ENCODE data around the gene ENSA.
"Not testable (repeated sequence)": the region's sequence is repeated elsewhere in the genome, so short reads cannot be mapped to it uniquely, and the experiment has no call there.

The ENSA gene, protein sequence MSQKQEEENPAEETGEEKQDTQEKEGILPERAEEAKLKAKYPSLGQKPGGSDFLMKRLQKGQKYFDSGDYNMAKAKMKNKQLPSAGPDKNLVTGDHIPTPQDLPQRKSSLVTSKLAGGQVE

DNA sequence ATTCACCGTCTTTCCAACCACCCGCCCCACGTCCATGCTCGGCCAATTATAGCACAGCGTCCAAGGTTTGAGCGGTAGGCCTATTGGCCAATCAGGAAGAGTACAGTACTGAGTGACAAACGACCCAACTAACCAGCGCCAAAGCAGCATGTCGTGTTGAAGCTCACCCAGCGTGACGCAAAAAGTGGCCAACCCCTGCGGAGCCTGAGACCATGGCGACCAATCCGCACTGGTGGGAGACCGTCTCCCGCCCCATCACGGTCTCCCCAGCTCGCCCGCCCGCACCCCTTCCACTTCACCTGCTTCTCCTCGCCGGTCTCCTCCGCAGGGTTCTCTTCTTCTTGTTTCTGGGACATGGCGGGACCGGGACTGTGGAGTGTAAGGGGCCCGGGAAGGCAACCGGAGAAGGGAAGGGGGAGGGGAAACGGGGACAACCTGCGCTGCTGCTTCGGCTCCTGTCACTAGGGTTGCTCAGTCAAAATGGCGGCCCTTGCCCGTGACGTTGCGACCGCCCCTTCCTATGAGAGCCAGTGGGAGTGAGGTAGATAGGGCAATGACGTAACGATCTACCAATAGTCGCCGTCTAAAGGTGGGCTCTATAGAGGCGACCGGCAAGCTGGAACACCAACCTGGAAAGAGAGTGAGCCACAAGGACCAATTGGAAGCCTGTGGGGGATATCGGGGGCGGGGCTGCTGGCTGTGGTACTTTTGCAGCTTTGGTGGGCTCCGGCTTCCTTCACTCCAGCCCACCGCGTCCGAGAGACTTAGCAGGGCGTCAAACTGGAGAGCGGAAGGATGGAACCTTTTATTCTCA, at the start of gene ENSA:
TSS of gene ENSA (minus strand) at position 498 of the 814 bp plus-strand sequence. CDS start at position 356, 142 bp downstream.
- in situ Hi-C loops (cut with MboI; ENCODE audit: low sequenced_read_pairs): no loop called here

DNA sequence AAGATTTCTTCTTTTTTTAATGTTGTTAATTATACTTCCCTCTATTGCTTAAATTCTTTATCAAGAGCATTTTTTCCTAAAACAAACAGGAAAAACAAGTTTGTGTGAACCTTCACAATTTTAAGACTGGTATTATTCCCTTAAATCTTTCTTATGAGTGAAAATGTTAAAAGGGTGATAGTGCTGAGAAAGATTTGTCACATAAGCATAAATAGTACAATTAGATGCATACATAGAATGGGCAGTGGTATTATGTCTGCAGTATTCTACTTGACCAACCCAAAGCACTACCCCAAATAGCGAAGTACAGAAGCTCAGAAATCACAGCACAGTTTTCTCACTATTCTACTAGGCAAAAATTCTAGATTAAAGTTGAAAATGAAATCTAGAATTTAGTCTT, 49.6 kb upstream of the ENSA start:
- in situ Hi-C loops (cut with MboI; ENCODE audit: low sequenced_read_pairs): no loop called here

DNA sequence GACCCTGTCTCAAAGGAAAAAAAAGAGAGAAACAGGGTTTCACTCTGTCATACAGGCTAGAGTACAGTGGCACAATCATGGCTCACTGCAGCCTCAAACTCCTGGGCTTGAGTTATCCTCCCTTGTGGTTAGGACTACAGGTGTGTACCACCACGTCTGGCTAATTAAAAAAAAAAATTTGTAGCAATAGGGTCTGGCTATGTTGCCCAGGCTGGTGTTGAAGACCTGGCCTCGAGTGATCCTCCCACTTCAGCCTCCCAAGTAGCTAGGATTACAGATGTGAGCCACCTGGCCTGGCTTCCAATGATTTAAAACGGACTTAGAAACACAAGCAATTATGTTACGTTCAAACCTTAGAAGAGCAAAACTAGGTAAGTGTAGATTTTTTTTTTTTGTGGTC, 45.5 kb upstream of the ENSA start:
- in situ Hi-C loops (cut with MboI; ENCODE audit: low sequenced_read_pairs): no loop called here

DNA sequence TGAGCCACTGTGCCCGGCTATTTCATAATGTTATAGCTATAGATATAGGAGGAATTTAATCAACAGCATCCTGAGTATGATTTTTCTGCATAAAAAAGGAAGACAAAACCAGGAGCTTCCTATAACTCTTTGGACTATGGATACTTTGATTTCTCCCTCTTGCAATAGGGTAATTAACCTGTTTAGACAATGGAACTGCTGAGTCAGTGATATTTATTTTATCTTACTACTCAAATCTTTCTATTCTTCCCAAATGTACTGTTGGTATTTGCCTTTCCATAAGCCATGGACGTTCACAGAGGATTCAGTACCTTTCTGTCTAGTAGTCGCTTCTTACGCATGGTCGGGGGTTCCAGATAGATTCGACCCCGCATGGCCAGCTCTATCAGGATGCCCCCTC, 33.9 kb upstream of the ENSA start:
- in situ Hi-C loops (cut with MboI; ENCODE audit: low sequenced_read_pairs): no loop called here

DNA sequence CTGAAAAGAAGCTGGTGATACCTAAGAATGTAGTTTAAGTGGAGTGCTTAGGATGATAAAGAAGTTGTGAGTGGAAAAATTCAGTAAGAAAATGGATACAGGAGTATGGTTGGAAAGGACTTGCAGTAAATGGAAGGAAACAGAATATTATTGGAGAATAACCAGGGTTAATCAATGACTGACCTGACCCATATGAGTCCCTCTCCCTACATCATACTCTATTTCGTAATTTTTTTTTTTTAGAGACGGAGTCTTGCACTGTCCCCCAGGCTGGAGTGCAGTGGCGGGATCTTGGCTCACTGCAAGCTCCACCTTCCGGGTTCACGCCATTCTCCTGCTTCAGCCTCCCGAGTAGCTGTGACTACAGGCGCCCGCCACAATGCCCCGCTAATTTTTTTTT, 33.4 kb upstream of the ENSA start:
- in situ Hi-C loops (cut with MboI; ENCODE audit: low sequenced_read_pairs): no loop called here

DNA sequence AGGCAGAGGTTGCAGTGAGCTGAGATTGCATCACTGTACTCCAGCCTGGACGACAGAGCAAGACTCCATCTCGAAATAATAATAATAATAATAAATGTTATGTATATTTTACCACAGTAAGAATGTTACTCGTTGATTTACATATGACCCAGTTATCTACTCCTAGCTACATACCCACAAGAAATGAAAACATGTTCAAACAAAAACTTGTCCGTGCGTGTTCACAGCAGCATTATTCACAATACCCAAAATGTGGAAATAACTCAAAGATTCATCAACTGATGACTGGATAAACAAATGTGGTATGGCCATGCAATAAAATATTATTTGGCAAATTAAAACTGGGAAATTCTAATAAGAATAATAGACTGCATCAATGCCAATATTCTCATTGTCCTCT, 31.7 kb upstream of the ENSA start:
- in situ Hi-C loops (cut with MboI; ENCODE audit: low sequenced_read_pairs): no loop called here

DNA sequence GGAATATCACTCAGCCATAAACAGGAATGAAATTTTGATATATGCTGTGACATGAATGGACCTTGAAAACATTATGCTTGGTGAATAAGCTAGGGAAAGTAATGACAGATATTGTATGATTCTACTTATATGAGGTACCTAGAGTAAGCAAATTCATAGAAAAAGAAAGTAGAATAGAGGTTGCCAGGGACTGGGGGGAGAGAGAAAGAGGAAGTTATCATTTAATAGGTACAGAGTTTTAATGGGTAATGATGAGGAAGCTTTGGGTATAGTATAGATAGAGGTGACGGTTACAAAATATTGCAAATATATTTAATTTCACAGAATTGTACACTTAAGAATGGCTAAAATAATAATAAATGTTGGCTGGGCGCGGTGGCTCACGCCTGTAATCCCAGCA, 31.2 kb upstream of the ENSA start:
- in situ Hi-C loops (cut with MboI; ENCODE audit: low sequenced_read_pairs): no loop called here

DNA sequence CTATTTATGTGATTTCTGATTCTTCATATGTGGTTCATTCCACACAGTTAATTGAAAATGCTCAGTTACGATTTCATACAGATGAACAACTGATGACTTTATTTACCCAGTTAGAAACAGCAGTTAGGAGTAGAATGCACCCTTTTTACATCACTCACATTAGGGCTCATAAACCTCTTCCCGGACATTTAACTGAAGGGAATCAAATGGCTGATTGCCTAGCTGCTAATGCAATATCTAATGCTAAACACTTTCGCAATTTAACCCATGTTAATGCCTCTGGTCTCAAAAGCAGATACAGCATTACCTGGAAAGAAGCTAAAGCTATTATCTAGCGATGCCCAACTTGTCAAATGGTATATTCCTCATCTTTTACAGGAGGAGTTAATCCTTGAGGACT, 27.7 kb upstream of the ENSA start:
- in situ Hi-C loops (cut with MboI; ENCODE audit: low sequenced_read_pairs): not testable (repeated sequence)

DNA sequence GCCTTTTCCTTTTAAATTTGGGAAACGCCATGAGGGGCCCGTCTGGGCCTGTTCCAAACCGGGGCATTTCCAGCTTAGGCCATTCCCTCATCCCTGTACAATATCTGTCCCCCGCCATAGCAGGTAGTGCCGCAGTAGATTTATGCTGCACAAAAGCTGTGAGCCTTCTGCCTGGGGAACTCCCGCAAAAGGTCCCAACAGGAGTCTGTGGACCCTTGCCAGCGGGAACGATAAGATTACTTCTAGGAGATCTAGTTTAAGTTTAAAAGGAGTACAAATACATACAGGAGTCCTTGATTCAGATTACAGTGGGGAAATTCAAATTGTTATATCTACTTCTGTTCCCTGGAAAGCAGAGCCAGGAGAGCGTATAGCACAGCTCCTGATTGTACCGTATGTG, 25.2 kb upstream of the ENSA start:
- in situ Hi-C loops (cut with MboI; ENCODE audit: low sequenced_read_pairs): not testable (repeated sequence)

DNA sequence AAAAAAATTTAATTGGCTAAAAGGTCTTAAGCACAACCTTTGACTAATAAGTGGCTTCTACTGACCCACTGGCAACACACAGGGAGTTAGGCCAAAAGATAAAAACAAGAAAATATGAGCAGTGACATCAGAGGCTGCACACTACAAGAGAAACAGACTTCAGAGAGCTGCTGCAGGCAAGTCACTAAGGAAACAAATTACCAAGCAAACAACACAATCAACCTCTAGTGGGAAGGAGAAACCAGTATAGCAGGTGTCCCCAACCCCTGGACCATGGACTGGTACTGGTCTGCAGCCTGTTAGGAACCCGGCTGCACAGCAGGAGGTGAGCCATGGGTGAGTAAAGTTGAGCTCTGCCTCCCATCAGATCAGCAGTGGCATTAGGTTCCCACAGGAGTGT, 20.8 kb upstream of the ENSA start:
- in situ Hi-C loops (cut with MboI; ENCODE audit: low sequenced_read_pairs): no loop called here

DNA sequence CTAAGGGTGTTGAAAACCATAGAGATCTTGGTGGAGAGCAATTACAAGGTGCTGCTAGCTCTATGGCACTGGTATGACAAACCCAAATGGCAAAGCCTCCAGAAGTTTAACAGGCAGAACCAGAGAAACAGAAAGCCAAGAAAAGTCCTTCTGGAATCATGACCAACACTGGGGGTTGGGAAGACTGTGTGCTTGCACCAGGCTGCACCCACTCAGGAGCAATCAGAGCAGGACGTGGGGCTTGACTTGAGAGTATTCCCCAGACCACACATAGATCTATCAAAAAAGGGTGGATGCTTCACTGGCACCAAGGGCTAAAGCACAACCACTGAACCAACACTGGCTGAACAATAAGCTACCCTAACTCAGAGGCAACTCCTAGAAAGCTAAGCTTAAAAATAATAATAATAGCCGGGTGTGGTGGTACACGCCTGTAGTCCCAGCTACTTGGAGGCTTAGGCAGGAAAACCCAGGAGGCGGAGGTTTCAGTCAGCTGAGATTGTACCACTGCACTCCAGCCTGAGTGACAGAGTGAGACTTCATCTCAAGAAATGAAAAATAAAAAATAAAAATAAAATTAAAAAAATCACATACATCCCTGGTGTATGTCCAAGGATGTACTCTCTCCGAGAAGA, 20.1 kb upstream of the ENSA start:
- in situ Hi-C loops (cut with MboI; ENCODE audit: low sequenced_read_pairs): no loop called here

DNA sequence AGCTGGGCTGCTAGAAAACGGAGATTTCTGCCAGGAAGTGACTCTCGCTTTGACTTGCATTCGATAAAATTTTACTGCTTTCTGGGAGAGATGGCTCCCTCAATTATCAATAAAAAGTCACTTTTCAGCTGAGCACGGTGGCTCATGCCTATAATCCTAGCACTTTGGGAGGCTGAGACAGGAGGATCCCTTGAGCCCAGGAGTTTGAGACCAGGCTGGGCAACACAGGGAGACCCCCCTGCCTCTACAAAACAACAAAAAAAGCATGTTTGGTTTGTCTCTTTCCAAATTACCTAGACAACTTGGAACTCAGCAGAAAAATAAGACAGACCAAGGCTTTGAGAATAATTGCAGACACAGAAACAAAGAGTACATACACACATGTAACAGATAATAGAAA, 12.9 kb upstream of the ENSA start:
- in situ Hi-C loops (cut with MboI; ENCODE audit: low sequenced_read_pairs): no loop called here

DNA sequence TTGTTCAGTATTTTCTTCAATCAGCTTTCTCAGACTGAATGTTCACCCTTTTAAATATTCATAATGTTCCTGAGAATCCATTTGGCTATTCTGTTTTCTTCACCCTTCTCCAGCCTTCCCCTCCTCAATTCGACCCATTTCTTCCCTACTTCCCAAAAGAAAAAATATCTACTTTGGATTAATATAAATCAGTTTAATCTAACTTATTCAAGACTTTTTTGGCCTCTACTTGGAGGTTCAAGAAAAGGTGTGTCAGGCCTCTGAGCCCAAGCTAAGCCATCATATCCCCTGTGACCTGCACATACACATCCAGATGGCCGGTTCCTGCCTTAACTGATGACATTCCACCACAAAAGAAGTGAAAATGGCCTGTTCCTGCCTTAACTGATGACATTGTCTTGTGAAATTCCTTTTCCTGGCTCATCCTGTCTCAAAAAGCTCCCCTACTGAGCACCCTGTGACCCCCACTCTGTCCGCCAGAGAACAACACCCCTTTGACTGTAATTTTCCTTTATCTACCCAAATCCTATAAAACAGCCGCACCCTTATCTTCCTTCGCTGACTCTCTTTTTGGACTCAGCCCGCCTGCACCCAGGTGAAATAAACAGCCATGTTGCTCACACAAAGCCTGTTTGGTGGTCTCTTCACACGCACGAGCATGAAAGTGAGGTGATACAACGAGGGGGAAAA, 11.9 kb upstream of the ENSA start:
- in situ Hi-C loops (cut with MboI; ENCODE audit: low sequenced_read_pairs): not testable (repeated sequence)

DNA sequence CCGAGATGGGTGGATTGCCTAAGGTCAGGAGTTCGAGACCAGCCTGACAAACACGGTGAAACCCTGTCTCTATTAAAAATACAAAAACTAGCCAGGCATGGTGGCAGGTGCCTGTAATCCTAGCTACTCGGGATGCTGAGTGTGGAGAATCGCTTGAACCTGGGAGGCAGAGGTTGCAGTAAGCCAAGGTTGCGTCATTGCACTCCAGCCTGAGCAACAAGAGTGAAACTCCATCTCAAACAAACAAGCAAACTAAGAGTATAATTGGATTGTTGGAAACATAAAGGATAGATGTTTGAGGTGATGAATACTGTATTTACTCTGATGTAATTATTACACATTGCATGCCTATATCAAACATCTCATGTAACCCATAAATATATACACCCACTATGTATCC, 9.0 kb upstream of the ENSA start:
- in situ Hi-C loops (cut with MboI; ENCODE audit: low sequenced_read_pairs): not testable (repeated sequence)

DNA sequence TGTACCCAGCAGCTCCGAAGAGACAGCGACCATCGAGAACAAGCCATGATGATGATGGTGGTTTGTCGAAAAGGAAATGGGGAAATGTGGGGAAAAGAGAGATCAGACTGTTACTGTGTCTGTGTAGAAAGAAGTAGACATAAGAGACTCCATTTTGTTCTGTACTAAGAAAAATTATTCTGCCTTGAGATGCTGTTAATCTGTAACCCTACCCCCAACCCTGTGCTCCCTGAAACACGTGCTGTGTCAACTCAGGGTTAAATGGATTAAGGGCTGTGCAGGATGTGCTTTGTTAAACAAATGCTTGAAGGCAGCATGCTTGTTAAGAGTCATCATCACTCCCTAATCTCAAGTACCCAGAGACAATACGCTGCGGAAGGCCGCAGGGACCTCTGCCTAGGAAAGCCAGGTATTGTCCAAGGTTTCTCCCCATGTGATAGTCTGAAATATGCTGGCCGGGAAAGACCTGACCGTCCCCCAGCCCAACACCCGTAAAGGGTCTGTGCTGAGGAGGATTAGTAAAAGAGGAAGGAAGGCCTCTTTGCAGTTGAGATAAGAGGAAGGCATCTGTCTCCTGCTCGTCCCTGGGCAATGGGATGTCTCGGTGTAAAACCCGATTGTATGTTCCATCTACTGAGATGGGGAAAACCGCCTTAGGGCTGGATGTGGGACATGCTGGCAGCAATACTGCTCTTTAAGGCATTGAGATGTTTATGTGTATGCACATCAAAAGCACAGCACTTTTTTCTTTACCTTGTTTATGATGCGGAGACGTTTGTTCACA, 5.6 kb upstream of the ENSA start:
- in situ Hi-C loops (cut with MboI; ENCODE audit: low sequenced_read_pairs): not testable (repeated sequence)

DNA sequence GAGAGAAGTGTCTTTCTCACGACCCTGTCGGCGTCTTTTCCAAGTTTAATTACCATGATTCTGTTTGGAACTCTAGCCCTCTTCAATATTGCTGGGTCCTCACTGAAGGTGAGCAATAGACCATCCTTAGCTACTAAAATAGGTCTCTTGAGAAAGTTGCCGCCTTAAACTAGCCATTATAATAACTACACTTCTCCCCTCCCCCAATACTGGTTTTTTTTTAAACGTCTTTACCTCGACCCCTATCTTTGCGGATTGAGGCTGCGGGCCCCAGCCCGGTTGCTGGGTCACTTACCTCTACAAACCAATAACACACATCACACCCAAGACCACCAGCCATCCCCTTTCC, 672 bp downstream of the ENSA start:
- in situ Hi-C loops (cut with MboI; ENCODE audit: low sequenced_read_pairs): no loop called here

DNA sequence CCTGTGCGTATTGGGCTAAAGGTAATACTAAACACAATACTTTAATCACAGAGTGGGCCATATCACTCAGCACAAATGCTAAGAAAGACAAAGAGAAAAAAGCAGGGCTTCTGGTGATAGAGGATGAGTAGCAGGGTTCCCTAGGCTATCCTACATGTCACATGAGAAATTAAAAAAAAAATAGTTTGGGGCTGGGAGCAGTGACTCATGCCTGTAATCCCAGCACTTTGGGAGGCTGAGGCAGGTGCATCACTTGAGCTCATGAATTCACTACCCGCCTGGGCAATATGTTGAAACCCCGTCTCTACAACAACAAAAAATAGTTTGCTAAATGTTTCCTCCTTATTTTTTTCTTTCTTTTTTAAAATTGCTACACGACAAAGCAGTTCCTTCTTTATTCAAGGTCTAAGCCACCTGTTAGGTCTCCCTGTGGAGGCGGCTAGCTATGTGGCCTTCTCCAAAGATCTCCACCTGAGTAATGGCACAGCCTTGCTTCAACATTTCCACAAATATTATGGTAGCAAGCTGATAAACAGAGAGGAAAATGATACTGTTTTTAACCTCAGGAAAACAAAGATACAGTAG, 1.5 kb downstream of the ENSA start:
- in situ Hi-C loops (cut with MboI; ENCODE audit: low sequenced_read_pairs): no loop called here

DNA sequence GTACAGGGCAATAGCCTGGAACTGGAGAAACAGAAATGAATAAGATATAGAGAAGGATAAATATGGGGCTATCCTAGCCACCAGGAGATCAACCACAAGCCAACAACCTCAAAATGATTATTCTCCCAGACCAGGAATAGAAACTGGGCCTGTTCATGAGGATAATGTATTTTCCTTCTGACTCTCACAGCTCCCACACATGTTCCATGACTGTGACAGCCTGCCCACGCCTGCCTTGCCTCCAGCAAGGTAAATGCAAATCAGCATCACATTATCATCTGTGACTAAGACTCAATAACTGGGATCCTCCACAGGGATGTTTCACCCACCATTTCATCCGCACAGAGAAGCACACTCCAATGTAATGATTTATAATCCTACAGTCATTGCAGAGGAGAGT, 3.3 kb downstream of the ENSA start:
- in situ Hi-C loops (cut with MboI; ENCODE audit: low sequenced_read_pairs): no loop called here

DNA sequence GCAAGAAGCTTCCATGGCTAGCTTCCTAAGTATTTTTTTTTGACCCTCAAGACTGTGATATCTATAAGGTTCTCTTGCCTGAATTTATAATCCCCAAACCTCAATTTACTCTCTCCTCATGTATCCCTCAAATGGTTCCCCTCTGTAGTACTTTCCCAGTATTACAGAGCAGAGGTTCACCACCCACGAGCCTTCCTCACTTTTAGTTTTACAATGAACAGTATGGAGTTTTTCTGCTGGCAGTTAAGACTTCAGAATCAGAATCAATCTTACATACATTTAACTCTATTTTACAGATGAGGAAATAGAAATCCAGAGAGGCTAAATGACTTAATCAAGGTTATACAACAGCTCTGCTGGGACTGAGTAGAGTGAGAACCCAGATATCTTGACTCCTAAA, 4.9 kb downstream of the ENSA start:
- in situ Hi-C loops (cut with MboI; ENCODE audit: low sequenced_read_pairs): not testable (repeated sequence)

DNA sequence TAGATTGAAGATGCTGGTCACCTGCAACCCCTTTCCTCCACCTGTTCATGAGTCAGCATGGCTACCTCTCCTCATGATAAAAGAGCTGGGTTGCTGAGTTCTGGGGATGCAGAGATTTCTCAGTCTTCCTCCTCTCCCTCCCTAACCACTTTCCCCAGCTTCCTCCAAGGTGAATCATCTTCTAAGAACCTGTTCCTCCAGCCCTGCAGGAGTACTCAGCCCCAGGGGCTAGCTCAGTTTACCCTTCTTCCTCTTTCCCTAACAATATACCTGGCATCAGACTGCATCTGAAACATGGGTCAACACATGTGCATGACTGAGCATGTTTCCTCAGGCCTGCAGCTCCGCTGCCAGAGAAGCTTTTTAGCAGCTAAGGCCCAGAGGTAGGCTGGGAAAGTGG, 5.3 kb downstream of the ENSA start:
- in situ Hi-C loops (cut with MboI; ENCODE audit: low sequenced_read_pairs): not testable (repeated sequence)
